DMS 273 (cell line): Measurements from ENCODE around the gene HIGD1A.

Experiments
- DNase-seq: peaks from one replicate; lab custom pipeline; 2025; ENCODE audit not compliant: unreplicated experiment; lab: John Stamatoyannopoulos, UW

HIGD1A gene

GRCh38 chr3:42739401-42740158, 64.7 kb downstream of the HIGD1A start:
- no peak for DNase-seq

- no peak for DNase-seq
These were observed 67.8 kb downstream of the HIGD1A start for GRCh38 chr3:42736531-42736930.

- DNase-seq, result peak; percentile 11
These were observed 68.2 kb downstream of the HIGD1A start for GRCh38 chr3:42736081-42736480.

GRCh38 chr3:42735615-42736014, 68.7 kb downstream of the HIGD1A start:
- no peak for DNase-seq

- DNase-seq, result no peak
These were observed 69.3 kb downstream of the HIGD1A start for GRCh38 chr3:42735019-42735418.

- no peak for DNase-seq
These were observed 69.9 kb downstream of the HIGD1A start for GRCh38 chr3:42734263-42734860.

GRCh38 chr3:42733501-42734262, 70.6 kb downstream of the HIGD1A start:
- no peak for DNase-seq
